Middle frontal gyrus (tissue), 1 donor: ENCODE data around the gene OR9Q1.
"Not testable (repeated sequence)": the region's sequence is repeated elsewhere in the genome, so short reads cannot be mapped to it uniquely, and the experiment has no call there.

Experiments used
- DNase-seq: peaks from one replicate; pipeline ENCODE4 v3.0.0-alpha.2; 2015; ENCODE audit warnings: low spot score; ENCODE audit errors: extremely low spot score

OR9Q1 gene

DNA sequence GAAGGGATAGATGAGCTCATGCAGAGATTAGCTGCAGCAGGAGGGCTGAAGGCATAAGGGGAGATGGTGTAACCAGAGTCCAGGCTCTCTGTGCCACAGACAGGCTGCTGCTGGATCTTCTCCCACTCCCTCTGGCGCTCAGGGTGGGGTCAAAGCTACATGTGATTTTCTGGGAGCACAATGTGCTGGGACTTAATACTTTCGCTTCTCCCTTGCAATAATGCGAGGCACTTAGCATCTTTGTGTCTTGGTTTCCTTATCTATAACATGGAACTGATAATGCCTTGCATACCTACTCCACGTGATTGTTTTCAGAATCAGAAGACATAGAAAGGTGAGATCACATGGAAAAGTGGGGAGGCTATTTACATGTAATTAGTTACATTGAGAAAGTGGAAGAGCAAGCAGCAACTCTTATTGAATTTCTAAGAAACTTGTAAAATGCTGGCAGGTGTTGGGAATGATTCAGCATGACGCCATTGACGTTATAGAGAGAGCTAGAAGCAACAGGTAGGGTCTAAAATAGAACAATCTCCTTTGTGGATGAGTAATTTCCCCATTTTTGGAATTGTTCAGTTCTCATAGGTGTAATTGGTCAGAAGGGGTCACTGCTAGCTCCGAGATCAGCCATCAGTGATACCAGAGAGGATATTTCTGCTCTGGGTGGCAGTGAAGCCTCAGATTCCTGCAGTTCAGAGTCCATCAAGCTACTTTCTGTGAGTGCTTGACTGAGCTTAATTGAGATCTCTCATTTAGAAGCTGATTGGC lies 109.8 kb downstream of the OR9Q1 start:
- no peak for DNase-seq

DNA sequence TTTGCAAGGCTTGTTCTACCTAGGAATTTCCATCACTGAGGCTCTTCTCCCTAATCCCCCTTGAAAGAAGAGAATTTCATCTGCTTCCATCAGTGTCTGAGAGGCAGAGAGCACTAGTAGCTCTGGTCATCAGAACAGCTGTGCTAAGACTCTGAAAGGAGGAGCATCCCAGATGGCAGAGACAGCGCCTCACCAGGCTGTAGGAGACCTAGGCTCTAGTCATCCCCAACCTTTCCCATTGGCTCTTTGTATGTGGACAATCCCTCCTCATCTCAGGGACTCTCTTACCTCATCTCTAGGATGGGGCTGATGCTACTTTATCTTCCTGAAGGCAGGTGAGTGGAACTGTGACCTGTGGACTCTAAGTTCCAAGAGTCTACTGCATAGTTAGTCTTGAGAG lies 110.5 kb downstream of the OR9Q1 start:
- DNase-seq, result no peak

DNA sequence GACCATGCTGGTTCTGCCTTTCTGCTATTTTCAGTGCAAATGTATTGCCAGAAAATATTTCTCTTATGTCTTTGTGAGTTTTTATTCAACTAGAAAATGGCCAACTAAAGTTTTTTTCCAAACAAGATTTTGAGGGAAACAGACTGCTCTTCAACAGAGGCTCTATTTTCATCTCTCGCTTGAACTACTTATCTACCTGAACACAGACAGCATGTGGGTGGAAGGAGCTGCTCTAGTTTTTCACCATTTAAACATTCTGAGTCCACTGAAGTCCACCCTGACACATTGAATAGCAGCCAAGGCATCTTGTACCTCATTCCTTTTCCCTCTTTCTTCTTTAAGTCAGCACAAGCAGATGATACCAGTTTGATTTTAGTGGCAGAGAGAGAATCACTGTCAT lies 111.5 kb downstream of the OR9Q1 start:
- DNase-seq, result no peak

DNA sequence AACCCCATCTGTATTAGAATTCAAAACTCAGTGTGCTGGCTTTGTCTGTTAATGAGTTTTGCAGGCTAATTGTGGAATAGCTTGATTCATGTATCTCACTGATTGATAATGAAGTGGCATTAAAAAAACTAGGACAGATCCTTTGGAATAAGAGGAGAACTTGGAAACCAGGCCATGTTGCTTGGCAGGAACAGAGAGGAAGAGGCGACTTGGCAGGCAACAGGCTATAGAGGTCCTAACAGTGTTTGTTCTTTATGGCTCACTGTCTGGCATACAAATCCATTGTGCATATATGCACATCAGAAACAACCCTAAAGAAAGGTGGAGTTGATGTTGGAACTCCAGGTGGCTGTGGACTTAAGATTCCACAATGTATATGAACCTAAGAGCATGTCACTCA lies 119.1 kb downstream of the OR9Q1 start:
- no peak for DNase-seq

- DNase-seq, result no peak
Observed at GRCh38 chr11:58152781-58153180, 129.1 kb downstream of the OR9Q1 start.

- no peak for DNase-seq
Observed at GRCh38 chr11:58164389-58164788, 140.7 kb downstream of the OR9Q1 start.

- DNase-seq, result no peak
Observed at GRCh38 chr11:58164990-58165389, 141.3 kb downstream of the OR9Q1 start.

- DNase-seq, result no peak
Observed at GRCh38 chr11:58165504-58166106, 141.9 kb downstream of the OR9Q1 start.

DNA sequence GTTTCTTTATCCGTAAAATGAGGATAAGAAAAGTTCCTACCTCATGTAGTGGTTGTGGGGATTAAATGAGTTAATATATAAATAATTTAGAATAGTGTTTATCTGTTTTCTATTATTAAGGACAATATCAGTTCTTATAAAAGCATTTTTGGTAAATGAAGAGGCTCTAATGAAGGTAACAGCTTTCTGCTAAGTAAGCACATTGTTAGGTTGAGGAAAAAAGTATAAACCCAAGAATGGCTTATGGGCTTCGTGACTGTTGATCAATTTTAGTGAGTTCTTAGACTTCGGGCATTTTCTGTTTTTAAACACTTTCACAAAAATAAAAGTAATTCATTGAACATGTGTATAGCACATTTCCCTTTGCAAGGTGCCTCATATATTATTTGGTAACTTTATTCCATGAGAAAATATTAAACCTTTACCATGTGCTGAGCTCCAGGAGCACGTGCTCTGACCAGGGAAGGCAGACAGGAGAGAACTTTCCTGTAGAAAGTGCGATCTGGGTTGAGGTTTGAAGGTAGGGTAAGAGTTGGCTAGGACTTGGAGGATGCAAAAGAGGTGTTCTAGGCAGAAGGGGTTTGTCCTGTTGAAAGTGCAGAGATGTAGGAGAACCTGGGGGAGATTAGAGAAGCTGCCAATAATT lies 153.9 kb downstream of the OR9Q1 start:
- no peak for DNase-seq

DNA sequence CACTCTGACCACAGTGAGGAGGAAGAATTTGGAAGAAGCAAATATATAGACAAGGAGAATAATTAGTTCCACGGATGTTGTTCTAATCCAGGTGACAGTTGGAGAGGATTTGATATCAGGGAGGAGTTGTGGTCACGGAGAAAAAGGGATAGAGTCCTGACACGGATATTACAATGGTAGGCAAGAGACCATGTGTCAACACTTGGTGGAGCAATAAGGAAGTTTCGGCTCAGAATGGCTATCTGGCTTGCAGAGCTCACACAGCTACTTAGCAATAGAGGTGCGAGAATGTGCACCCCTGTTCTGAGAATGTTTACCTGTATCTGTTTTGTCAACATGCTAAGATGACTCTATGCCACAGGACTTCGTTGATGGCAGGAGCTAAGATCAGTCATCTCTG lies 154.8 kb downstream of the OR9Q1 start:
- no peak for DNase-seq

GRCh38 chr11:58179648-58180047 lies 156.0 kb downstream of the OR9Q1 start:
- no peak for DNase-seq

GRCh38 chr11:58186938-58187337 lies 163.3 kb downstream of the OR9Q1 start:
- DNase-seq, result no peak

DNA sequence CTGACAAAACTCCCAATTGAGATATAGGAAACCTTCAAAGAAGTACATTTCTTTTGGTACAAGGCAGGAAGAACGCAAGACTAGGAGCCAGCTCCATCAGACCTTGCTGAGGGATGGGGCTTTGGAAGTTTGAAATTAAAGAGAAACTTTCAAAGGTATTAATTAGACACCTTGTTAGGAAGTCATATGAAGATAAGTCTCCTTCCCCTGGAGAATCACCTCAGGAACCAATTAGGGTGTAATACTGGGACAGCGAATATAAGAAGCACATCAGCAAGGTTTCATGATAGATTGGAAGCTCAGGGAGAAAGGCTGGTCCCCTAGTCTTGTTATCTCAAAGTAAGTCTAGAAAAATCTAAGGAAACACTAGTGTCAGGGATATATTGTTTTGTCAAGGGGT lies 165.1 kb downstream of the OR9Q1 start, which contains the start of gene OR9Q2:
Gene OR9Q2, plus strand, starts transcription at position 301 of the 400 bp plus-strand sequence. CDS start 1,421 bp downstream, outside the sequence.
- no peak for DNase-seq

DNA sequence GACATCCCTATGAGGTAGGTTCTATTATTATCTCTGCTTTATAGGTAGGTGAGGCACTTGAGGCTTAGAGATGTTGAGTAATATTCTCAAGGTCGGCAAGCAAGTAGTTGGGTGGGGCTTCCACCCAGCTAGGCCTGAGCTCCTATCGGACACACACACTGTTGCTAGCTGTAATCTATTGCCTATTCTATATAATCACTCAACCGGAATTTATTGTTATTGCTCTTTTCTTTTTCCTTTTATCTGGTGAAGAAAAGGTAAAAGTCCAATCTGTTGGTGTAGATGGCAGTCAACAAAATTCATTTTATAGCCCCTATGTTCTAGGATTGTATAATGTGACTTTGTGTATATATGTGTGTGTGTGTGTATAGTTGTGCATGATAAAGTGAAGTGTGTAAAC lies 168.5 kb downstream of the OR9Q1 start:
- no peak for DNase-seq

DNA sequence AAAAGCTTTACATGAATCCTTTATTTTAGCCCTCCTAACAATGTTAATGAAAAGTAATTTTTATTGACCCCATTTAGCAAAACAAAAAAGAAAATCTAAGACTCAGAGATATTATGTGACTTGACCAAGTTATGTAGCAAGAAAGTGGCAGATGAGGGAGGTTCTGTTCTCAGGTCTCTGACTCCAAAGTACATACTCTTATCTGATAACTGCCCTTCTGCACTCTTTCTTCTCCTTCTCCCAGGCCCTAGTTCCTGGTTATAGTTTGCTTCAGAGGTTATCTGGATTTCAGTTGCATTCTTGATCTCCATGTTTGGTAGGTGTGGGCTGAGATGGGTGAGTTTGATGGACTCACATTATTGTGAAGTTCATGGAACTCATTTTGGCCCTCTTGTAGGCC lies 169.7 kb downstream of the OR9Q1 start:
- no peak for DNase-seq

DNA sequence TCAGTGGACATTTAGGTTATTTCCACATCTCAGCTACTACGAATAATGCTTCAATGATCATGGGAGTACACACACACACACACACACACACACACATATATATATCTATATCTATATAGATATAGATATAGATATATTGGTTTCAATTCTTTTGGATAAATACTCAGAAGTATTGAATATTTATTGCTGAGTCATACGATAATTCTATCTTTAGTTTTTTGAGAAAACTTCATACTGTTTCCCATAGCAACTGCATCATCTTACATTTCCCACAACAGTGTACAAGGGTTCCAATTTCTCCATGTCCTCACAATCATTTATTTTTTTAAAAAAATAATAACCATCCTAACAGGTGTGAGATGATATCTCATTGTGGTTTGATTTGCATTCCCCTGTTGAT lies 172.3 kb downstream of the OR9Q1 start:
- no peak for DNase-seq

GRCh38 chr11:58199271-58199670 lies 175.6 kb downstream of the OR9Q1 start:
- no peak for DNase-seq

GRCh38 chr11:58204042-58204441 lies 180.4 kb downstream of the OR9Q1 start, which contains the start of gene OR1S2:
Gene OR1S2, minus strand, starts transcription at chr11:58204142. Its CDS starts 0 bp downstream, at chr11:58204142.
- DNase-seq, result no peak

GRCh38 chr11:58212420-58212819 lies 188.7 kb downstream of the OR9Q1 start, which contains the start of gene OR1S1:
Gene OR1S1, plus strand, starts transcription at chr11:58212720.
- not testable (repeated sequence) for DNase-seq

- no peak for DNase-seq
Observed at GRCh38 chr11:58216476-58216875, 192.8 kb downstream of the OR9Q1 start.

GRCh38 chr11:58222721-58223120 lies 199.0 kb downstream of the OR9Q1 start:
- no peak for DNase-seq

GRCh38 chr11:58227956-58228615 lies 204.4 kb downstream of the OR9Q1 start:
- no peak for DNase-seq
